Stimulated activated CD8-positive, alpha-beta memory T cell treated with anti-CD3 and anti-CD28 coated beads, Interleukin-7, amount 100 ng/mL, for 48 hours (primary cell): Measurements from ENCODE around the gene ROCK2.
"Not testable (repeated sequence)": the region's sequence is repeated elsewhere in the genome, so short reads cannot be mapped to it uniquely, and the experiment has no call there.

Experiments used
- DNase-seq, 2 donors: peaks; one replicate each; pipeline ENCODE4 v3.0.0-alpha.2; 2020; ENCODE audit warnings: low read depth in 1 of 2; ENCODE audit errors: extremely low read depth in 1 of 2

The ROCK2 gene

GRCh38 chr2:11196246-11196645, 148.2 kb downstream of the ROCK2 start:
- DNase-seq, result no peak

GRCh38 chr2:11187731-11188130, 156.7 kb downstream of the ROCK2 start:
- DNase-seq, result no peak

- DNase-seq, result no peak
Observed at GRCh38 chr2:11187083-11187619, 157.3 kb downstream of the ROCK2 start.

GRCh38 chr2:11186145-11186544, 158.3 kb downstream of the ROCK2 start:
- DNase-seq, result no peak

GRCh38 chr2:11182951-11183350, 161.5 kb downstream of the ROCK2 start:
- no peak for DNase-seq

- DNase-seq, result no peak
Observed at GRCh38 chr2:11180653-11181052, 163.8 kb downstream of the ROCK2 start.

GRCh38 chr2:11179899-11180298, 164.5 kb downstream of the ROCK2 start:
- no peak for DNase-seq

GRCh38 chr2:11179196-11179595, 165.2 kb downstream of the ROCK2 start:
- DNase-seq, result no peak

- DNase-seq, result no peak
Observed at GRCh38 chr2:11177871-11178690, 166.4 kb downstream of the ROCK2 start.

GRCh38 chr2:11175293-11175795, 169.1 kb downstream of the ROCK2 start:
- DNase-seq, result no peak

GRCh38 chr2:11174222-11174621, 170.2 kb downstream of the ROCK2 start:
- no peak for DNase-seq

GRCh38 chr2:11169333-11169732, 175.1 kb downstream of the ROCK2 start:
- no peak for DNase-seq

GRCh38 chr2:11168488-11168887, 175.9 kb downstream of the ROCK2 start:
- DNase-seq, result no peak

- DNase-seq, result no peak
Observed at GRCh38 chr2:11166476-11166875, 178.0 kb downstream of the ROCK2 start.

- DNase-seq, result not testable (repeated sequence)
Observed at GRCh38 chr2:11165046-11165445, 179.4 kb downstream of the ROCK2 start.

- no peak for DNase-seq
Observed at GRCh38 chr2:11163439-11164317, 180.8 kb downstream of the ROCK2 start.

GRCh38 chr2:11161747-11162146, 182.7 kb downstream of the ROCK2 start:
- no peak for DNase-seq

- no peak for DNase-seq
Observed at GRCh38 chr2:11160731-11161455, 183.5 kb downstream of the ROCK2 start.

GRCh38 chr2:11160256-11160655, 184.2 kb downstream of the ROCK2 start:
- no peak for DNase-seq

- no peak for DNase-seq
Observed at GRCh38 chr2:11159574-11160170, 184.8 kb downstream of the ROCK2 start.
